Measurements from ENCODE around the gene MZB1.

Gene MZB1

GRCh38 chr5:139416651-139417050 is 26.9 kb upstream of the MZB1 start:
- no peak overlapping the region for H3K4me3 ChIP-seq (ENCODE audit: low read depth, low read length)
- TF ChIP-seq, protein P1, sequence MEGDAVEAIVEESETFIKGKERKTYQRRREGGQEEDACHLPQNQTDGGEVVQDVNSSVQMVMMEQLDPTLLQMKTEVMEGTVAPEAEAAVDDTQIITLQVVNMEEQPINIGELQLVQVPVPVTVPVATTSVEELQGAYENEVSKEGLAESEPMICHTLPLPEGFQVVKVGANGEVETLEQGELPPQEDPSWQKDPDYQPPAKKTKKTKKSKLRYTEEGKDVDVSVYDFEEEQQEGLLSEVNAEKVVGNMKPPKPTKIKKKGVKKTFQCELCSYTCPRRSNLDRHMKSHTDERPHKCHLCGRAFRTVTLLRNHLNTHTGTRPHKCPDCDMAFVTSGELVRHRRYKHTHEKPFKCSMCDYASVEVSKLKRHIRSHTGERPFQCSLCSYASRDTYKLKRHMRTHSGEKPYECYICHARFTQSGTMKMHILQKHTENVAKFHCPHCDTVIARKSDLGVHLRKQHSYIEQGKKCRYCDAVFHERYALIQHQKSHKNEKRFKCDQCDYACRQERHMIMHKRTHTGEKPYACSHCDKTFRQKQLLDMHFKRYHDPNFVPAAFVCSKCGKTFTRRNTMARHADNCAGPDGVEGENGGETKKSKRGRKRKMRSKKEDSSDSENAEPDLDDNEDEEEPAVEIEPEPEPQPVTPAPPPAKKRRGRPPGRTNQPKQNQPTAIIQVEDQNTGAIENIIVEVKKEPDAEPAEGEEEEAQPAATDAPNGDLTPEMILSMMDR (IDR thresholded peaks at IDR 0.05; ENCODE audit: low read depth, low read length), result no peak

GRCh38 chr5:139415869-139416268 is 26.2 kb upstream of the MZB1 start:
- TF ChIP-seq, protein P1 (IDR thresholded peaks at IDR 0.05; ENCODE audit: low read depth, low read length), result no peak
- H3K4me3 ChIP-seq (ENCODE audit: low read depth, low read length), result no peak overlapping the region

- TF ChIP-seq, protein P1 (IDR thresholded peaks at IDR 0.05; ENCODE audit: low read depth, low read length), result no peak
- H3K4me3 ChIP-seq (ENCODE audit: low read depth, low read length), result no peak overlapping the region
These were observed 25.6 kb upstream of the MZB1 start for GRCh38 chr5:139415221-139415861.

DNA sequence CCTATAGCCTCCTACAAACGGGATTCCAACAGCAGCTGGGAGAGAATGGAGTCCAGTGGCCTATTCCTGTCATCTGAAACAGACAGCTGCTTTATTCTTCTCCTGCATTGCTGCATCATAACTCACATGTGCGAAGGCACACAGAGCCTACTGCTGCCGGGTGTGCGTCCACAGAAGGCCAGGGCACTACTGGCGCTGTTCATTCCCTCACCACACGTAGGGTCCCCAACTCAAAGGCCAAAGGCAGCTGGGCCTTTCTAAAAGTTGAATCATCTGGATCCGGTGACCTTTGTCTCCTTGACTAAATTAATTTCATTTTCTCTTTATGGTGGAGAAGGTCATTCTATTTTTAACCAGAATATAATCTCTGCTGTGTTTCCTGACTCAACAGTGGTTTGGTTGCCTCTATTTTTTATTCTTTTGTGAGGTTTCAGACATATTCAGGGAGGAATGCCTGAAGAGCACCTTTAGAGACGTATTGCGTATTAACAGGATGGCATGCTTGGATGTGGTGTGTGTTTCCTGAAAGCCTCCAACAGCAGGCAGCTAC is 24.9 kb upstream of the MZB1 start:
- TF ChIP-seq, protein P1 (IDR thresholded peaks at IDR 0.05; ENCODE audit: low read depth, low read length), result no peak

DNA sequence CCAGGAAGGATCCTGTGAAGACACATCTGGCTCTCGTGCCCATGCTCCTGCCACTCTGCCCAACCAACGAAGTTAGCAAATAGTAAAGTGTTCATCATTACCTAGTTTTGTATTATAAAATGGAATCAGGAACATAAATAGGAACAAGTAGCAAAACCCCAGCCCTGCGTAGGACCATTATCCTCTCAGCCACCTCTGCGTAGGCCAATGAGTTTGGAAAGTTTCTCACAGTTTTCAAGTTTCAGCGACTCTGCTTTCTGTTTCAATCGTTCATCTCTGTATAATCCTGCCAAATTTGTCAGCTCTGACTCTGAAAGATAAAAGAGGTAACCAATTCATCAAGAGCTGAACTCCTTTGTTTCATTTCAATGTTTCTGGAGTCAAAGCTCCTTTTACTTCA is 24.2 kb upstream of the MZB1 start:
- TF ChIP-seq, protein P1 (IDR thresholded peaks at IDR 0.05; ENCODE audit: low read depth, low read length), result no peak
- no peak overlapping the region for H3K4me3 ChIP-seq (ENCODE audit: low read depth, low read length)

More for the DNA sequence above, 24.9 kb upstream of the MZB1 start:
- H3K4me3 ChIP-seq (ENCODE audit: low read depth, low read length), result no peak overlapping the region

DNA sequence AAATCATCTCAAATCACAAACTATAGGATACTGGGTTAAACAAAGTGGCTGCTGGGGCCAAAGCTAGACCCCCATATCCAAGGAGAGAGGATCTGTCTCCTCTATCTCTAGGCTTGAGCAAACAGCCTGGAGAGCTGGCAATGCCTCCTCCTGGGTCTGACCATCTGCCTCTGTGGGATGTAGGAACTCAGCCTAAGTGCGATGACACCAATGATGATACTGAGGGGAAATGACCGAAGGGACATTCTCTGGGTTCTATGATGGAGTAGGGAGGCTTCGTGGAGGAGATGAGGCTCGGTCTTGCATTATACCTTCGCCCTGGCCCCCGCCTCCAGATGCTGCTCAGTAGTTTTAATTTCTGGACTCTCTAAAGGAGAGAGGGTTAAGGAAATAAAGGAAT is 23.4 kb upstream of the MZB1 start:
- H3K4me3 ChIP-seq (ENCODE audit: low read depth, low read length), result no peak overlapping the region
- TF ChIP-seq, protein P1 (IDR thresholded peaks at IDR 0.05; ENCODE audit: low read depth, low read length), result no peak

- TF ChIP-seq, protein P1 (IDR thresholded peaks at IDR 0.05; ENCODE audit: low read depth, low read length), result no peak
- H3K4me3 ChIP-seq (ENCODE audit: low read depth, low read length), result no peak overlapping the region
These were observed 21.5 kb upstream of the MZB1 start for GRCh38 chr5:139410993-139411828.

All from WI38 (cell line).